Brain microvascular endothelial cell (primary cell): Measurements from ENCODE around the gene OTUD3.

Experiments used
- DNase-seq: peaks from one replicate; pipeline ENCODE4 v3.0.0-alpha.2; 2020
- H3K27ac ChIP-seq: fragments of 250-450 bp; sonication (Bioruptor Pico); 2 replicates; pipeline ENCODE4 v1.5.1; 2020; ENCODE audit warnings: mild to moderate bottlenecking, moderate library complexity
- H3K27me3 ChIP-seq: fragments of 250-450 bp; sonication (Bioruptor Pico); replicated peaks from 2 replicates; pipeline ENCODE4 v1.5.1; 2020; ENCODE audit warnings: mild to moderate bottlenecking
- H3K36me3 ChIP-seq: fragments of 250-450 bp; sonication (Bioruptor Pico); replicated peaks from 2 replicates; pipeline ENCODE4 v1.5.1; 2020; ENCODE audit warnings: mild to moderate bottlenecking
- H3K4me3 ChIP-seq: 2 replicates; pipeline ENCODE4 v1.5.1; 2011; ENCODE audit warnings: low read depth, mild to moderate bottlenecking, control low read depth, low read length, moderate library complexity
- CTCF ChIP-seq: IDR thresholded peaks from 2 replicates; pipeline ENCODE4 v1.5.1; 2011; ENCODE audit warnings: low read depth, mild to moderate bottlenecking, moderate library complexity, low read length, control low read depth, inconsistent platforms; ENCODE audit errors: missing control alignments
- in situ Hi-C: cut with HindIII; loops from 2 replicates; pipeline ENCODE4 v1.10.0; 2017; ENCODE audit warnings: low sequenced_read_pairs, low pct_ligation_motif_present

OTUD3 gene

GRCh38 chr1:19884312-19884711, 2.1 kb downstream of the OTUD3 start:
- Histone ChIP-seq H3K4me3 (no peak overlapping the region), H3K27ac (no peak overlapping the region), H3K36me3 (no peaks in the 10 kb centered on the region), H3K27me3 (no peaks in the 10 kb centered on the region)
- DNase-seq: no peak
- TF ChIP-seq CTCF: no peak
- in situ Hi-C loops: no loop called here

GRCh38 chr1:19885821-19886220, 3.6 kb downstream of the OTUD3 start:
- DNase-seq: no peak
- no peak overlapping the region for H3K27ac ChIP-seq
- no peak overlapping the region for H3K4me3 ChIP-seq
- H3K36me3 ChIP-seq: no peaks in the 10 kb centered on the region
- TF ChIP-seq CTCF: no peak
- in situ Hi-C loops: no loop called here
- no peaks in the 10 kb centered on the region for H3K27me3 ChIP-seq

- no peak for TF ChIP-seq CTCF
- H3K36me3 ChIP-seq: peaks cover 8% of the 10 kb centered on the region
- no peaks in the 10 kb centered on the region for H3K27me3 ChIP-seq
- in situ Hi-C loops: no loop called here
- H3K27ac ChIP-seq: no peak overlapping the region
- no peak for DNase-seq
- no peak overlapping the region for H3K4me3 ChIP-seq
Observed at GRCh38 chr1:19888112-19888511, 5.9 kb downstream of the OTUD3 start.

DNA sequence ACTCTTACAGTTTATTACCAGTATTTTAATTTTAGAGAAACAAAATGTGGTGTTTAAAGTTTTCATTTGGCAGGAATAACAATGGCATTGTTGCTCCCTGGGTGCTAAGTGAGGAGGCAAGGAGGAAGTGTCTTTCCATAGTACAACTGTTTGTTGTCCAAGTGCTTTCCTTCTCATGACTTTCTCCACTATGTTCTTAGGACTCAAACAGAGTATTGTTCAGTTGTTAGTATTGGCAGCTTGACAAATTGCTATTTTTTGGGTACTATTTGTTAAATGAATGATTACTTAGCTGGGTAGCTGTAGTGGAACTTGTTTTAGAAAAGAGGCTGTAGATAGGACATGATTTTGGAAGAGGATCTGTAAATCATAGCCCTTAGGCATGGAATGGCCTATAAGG, 7.5 kb downstream of the OTUD3 start:
- in situ Hi-C loops: no loop called here
- peaks cover 10% of the 10 kb centered on the region for H3K36me3 ChIP-seq
- DNase-seq: no peak

DNA sequence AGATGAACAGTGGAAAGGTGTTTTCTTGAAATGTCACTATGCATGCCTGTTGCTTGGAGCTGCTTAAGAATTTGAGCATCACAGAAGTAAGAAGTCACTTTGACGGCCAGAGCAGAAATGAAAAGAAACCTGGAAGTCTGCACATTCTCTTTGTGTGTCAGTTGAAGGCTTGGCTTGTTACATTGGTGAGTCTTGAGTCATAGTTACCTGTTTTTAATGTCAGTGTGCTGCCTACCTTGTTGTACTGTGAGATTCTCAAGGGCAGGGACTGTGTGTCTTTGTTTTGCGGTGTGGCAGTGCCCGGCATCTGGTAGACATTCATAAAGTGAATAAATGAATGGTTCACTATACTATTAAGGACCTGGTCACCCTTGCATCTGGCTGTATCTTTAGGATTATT, 9.9 kb downstream of the OTUD3 start:
- H3K36me3 ChIP-seq: peaks cover 10% of the 10 kb centered on the region
- H3K27ac ChIP-seq: no peak overlapping the region
- no peak for DNase-seq
- no peaks in the 10 kb centered on the region for H3K27me3 ChIP-seq
- no peak overlapping the region for H3K4me3 ChIP-seq
- TF ChIP-seq CTCF: no peak
- in situ Hi-C loops: no loop called here

More for the DNA sequence above, 7.5 kb downstream of the OTUD3 start:
- no peak for TF ChIP-seq CTCF
- Histone ChIP-seq H3K27ac (no peak overlapping the region), H3K27me3 (no peaks in the 10 kb centered on the region), H3K4me3 (no peak overlapping the region)

DNA sequence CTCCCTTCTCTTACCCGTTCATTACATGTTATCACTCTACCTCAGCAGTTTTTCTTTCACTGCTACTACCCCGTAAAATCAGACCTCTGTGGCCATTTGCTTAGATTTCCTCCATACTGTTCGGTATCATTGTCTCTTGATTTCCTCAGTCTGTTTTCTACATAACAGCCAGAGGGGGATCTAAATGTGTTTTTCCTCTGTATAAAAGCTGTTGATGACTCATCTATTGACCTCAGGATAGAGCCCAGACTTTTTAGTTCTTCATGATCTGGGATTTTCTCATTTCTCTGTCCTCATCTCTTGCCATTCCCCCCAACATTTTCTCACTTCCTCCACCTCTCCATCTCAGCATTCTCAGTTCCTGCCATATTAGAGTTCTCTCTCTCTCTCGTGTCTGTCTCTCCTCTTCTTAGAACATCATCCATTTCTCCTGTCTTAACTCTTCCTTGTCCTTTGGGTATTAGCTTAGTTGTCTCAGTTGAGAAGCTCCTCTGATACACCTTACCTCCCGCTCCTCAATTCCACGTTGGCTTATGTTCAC, 10.5 kb downstream of the OTUD3 start:
- no peaks in the 10 kb centered on the region for H3K27me3 ChIP-seq
- in situ Hi-C loops: no loop called here
- H3K27ac ChIP-seq: no peak overlapping the region
- no peak overlapping the region for H3K4me3 ChIP-seq
- peaks cover 14% of the 10 kb centered on the region for H3K36me3 ChIP-seq
- TF ChIP-seq CTCF: no peak
- no peak for DNase-seq
